Ovary (tissue), 3 donors: ENCODE data around the gene CDH18.

Source experiments
- EP300 ChIP-seq: sonication (generic); formaldehyde crosslinking; IDR thresholded peaks from one replicate; pipeline ENCODE4 v1.6.1; 2017; ENCODE audit warnings: antibody characterized with exemption
- POLR2A ChIP-seq: fragments of 450-650 bp; IDR thresholded peaks from one replicate; pipeline ENCODE4 v1.6.1; 2017; ENCODE audit warnings: antibody characterized with exemption, mild to moderate bottlenecking, moderate library complexity
- TF ChIP-seq, protein P1 (sequence below), 3 donors: fragments of 450-650 bp in 2 of 3; fragments of 200-600 bp in 1 of 3; IDR thresholded peaks; one replicate each; pipeline versions ENCODE4 v1.5.1 to v1.8.0; 2016 to 2022; ENCODE audit warnings: antibody characterized with exemption in 3 of 3, mild to moderate bottlenecking in 1 of 3
- donor health status: DM: no; HTN: no; CAD: no.

- TF ChIP-seq, protein P1, sequence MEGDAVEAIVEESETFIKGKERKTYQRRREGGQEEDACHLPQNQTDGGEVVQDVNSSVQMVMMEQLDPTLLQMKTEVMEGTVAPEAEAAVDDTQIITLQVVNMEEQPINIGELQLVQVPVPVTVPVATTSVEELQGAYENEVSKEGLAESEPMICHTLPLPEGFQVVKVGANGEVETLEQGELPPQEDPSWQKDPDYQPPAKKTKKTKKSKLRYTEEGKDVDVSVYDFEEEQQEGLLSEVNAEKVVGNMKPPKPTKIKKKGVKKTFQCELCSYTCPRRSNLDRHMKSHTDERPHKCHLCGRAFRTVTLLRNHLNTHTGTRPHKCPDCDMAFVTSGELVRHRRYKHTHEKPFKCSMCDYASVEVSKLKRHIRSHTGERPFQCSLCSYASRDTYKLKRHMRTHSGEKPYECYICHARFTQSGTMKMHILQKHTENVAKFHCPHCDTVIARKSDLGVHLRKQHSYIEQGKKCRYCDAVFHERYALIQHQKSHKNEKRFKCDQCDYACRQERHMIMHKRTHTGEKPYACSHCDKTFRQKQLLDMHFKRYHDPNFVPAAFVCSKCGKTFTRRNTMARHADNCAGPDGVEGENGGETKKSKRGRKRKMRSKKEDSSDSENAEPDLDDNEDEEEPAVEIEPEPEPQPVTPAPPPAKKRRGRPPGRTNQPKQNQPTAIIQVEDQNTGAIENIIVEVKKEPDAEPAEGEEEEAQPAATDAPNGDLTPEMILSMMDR (IDR thresholded peaks at IDR 0.05) = no peak
- TF ChIP-seq EP300 (no peak), POLR2A (no peak)
Observed at GRCh38 chr5:20034717-20035116, 46.7 kb upstream of the CDH18 start.
